Mesenchymal stem cell (in vitro differentiated cells and primary cell): ENCODE data around the gene HOXB7.

Experiments used
- DNase-seq: peaks from one replicate; pipeline ENCODE4 v3.0.0-alpha.2; 2013
- H2AFZ ChIP-seq: one replicate; pipeline ENCODE4 v1.6.1; 2013; ENCODE audit warnings: low read depth, mild to moderate bottlenecking, control low read depth, inconsistent platforms, low read length, moderate library complexity
- H2AK5ac ChIP-seq: 2 replicates; pipeline ENCODE4 v1.6.1; 2013; ENCODE audit warnings: low read length, moderate library complexity, mild to moderate bottlenecking, inconsistent platforms; ENCODE audit not compliant: severe bottlenecking
- H2BK120ac ChIP-seq: one replicate; pipeline ENCODE4 v1.6.1; 2013; ENCODE audit warnings: low read depth, mild to moderate bottlenecking, inconsistent platforms, low read length, moderate library complexity
- H2BK12ac ChIP-seq, 2 experiments: one replicate each; pipeline ENCODE4 v1.6.1; 2013; ENCODE audit warnings: inconsistent platforms in 2 of 2, low read length in 2 of 2, mild to moderate bottlenecking in 2 of 2, moderate library complexity in 2 of 2, control low read depth in 1 of 2
- H2BK15ac ChIP-seq: one replicate; pipeline ENCODE4 v1.6.1; 2013; ENCODE audit warnings: mild to moderate bottlenecking, low read depth, inconsistent platforms; ENCODE audit not compliant: poor library complexity, severe bottlenecking
- H2BK5ac ChIP-seq: 2 replicates; pipeline ENCODE4 v1.6.1; 2013; ENCODE audit warnings: low read depth, mild to moderate bottlenecking, low read length, control low read depth, inconsistent platforms; ENCODE audit not compliant: poor library complexity, severe bottlenecking
- H3K14ac ChIP-seq, 2 experiments: one replicate each; pipeline ENCODE4 v1.6.1; 2013; ENCODE audit warnings: inconsistent platforms in 2 of 2, low read length in 2 of 2, control low read depth in 1 of 2, mild to moderate bottlenecking in 1 of 2, moderate library complexity in 1 of 2
- H3K18ac ChIP-seq, 2 experiments: one replicate each; pipeline ENCODE4 v1.6.1; 2013; ENCODE audit warnings: inconsistent platforms in 2 of 2, low read length in 2 of 2, control low read depth in 1 of 2, low read depth in 1 of 2, mild to moderate bottlenecking in 1 of 2
- H3K23ac ChIP-seq, 2 experiments: one replicate each; pipeline ENCODE4 v1.6.1; 2013; ENCODE audit warnings: inconsistent platforms in 2 of 2, low read length in 2 of 2, mild to moderate bottlenecking in 2 of 2, moderate library complexity in 2 of 2, control low read depth in 1 of 2
- H3K27ac ChIP-seq: 2 replicates; pipeline ENCODE4 v1.5.1; 2013; ENCODE audit warnings: mild to moderate bottlenecking, moderate library complexity, low read length, control low read depth, inconsistent platforms; ENCODE audit not compliant: poor library complexity, severe bottlenecking
- H3K27me3 ChIP-seq, 2 experiments: 2 replicates each; pipeline versions ENCODE4 v1.6.1 to v1.7.0; 2013; ENCODE audit warnings: low read length in 2 of 2, mild to moderate bottlenecking in 2 of 2, moderate library complexity in 2 of 2, control low read depth in 1 of 2, inconsistent platforms in 1 of 2; ENCODE audit not compliant: control insufficient read depth in 1 of 2, insufficient read depth in 1 of 2
- H3K36me3 ChIP-seq, 2 experiments: 2 replicates each; pipeline versions ENCODE4 v1.6.1 to v1.7.0; 2013; ENCODE audit warnings: low read length in 2 of 2, control low read depth in 1 of 2, inconsistent platforms in 1 of 2, low read depth in 1 of 2, mild to moderate bottlenecking in 1 of 2; ENCODE audit not compliant: insufficient read depth in 2 of 2, control insufficient read depth in 1 of 2
- H3K4ac ChIP-seq, 2 experiments: one replicate each; pipeline ENCODE4 v1.6.1; 2013; ENCODE audit warnings: inconsistent platforms in 2 of 2, low read length in 2 of 2, mild to moderate bottlenecking in 2 of 2, moderate library complexity in 2 of 2, control low read depth in 1 of 2, low read depth in 1 of 2
- H3K4me1 ChIP-seq: 2 replicates; pipeline ENCODE4 v1.6.1; 2013; ENCODE audit warnings: low read depth, low read length, control low read depth; ENCODE audit not compliant: control insufficient read depth, insufficient read depth
- H3K4me2 ChIP-seq: 2 replicates; pipeline ENCODE4 v1.6.1; 2013; ENCODE audit warnings: low read length, mild to moderate bottlenecking, inconsistent platforms; ENCODE audit not compliant: poor library complexity, severe bottlenecking
- H3K4me3 ChIP-seq, 2 experiments: 2 replicates each; pipeline versions ENCODE4 v1.5.1 to v1.7.0; 2013; ENCODE audit warnings: low read length in 2 of 2, mild to moderate bottlenecking in 2 of 2, control low read depth in 1 of 2, low read depth in 1 of 2; ENCODE audit not compliant: insufficient read depth in 1 of 2
- H3K79me1 ChIP-seq: replicated peaks from 2 replicates; pipeline ENCODE4 v1.6.1; 2013; ENCODE audit warnings: mild to moderate bottlenecking, control low read depth, low read length, inconsistent platforms; ENCODE audit not compliant: poor library complexity, severe bottlenecking
- H3K9ac ChIP-seq: 2 replicates; pipeline ENCODE4 v1.7.0; 2013; ENCODE audit warnings: mild to moderate bottlenecking, low read length, moderate library complexity
- H3K9me3 ChIP-seq: 2 replicates; pipeline ENCODE4 v1.7.0; 2013; ENCODE audit warnings: mild to moderate bottlenecking, low read length; ENCODE audit not compliant: control insufficient read depth
- H4K8ac ChIP-seq: one replicate; pipeline ENCODE4 v1.6.1; 2013; ENCODE audit warnings: inconsistent platforms, mild to moderate bottlenecking, low read length, moderate library complexity
- H4K91ac ChIP-seq: one replicate; pipeline ENCODE4 v1.6.1; 2013; ENCODE audit warnings: mild to moderate bottlenecking, low read length, inconsistent platforms
- WGBS: methylation state at CpG from one replicate; pipeline ENCODE4 v1.1.7; 2013; ENCODE audit warnings: mixed read lengths; 5-methylcytosine and 5-hydroxymethylcytosine counted together

The HOXB7 gene

GRCh38 chr17:48571024-48571818 is 39.6 kb downstream of the HOXB7 start:
- peak overlapping the region; percentile 19 for H2AK5ac ChIP-seq
- peak overlapping the region; percentile 95 for H3K9ac ChIP-seq
- peak overlapping the region; percentile 25 to 94 for H3K18ac ChIP-seq
- peak overlapping the region; percentile 29 for H4K8ac ChIP-seq
- peak overlapping the region; percentile 29 to 94 for H3K4ac ChIP-seq
- H3K23ac ChIP-seq, result no peak overlapping the region
- H2AFZ ChIP-seq, result no peak overlapping the region
- no peak overlapping the region for H2BK5ac ChIP-seq
- H3K14ac ChIP-seq, result peak overlapping the region in 1 of 2 experiments; percentile 44
- peak overlapping the region in 1 of 2 experiments; percentile 76 for H3K4me3 ChIP-seq
- no peak overlapping the region for H4K91ac ChIP-seq
- peak overlapping the region; percentile 44 for H3K27ac ChIP-seq
- H3K36me3 ChIP-seq, result peaks cover 14 to 15% of the 10 kb centered on the region in 2 experiments
- no peaks in the 10 kb centered on the region for H3K9me3 ChIP-seq
- peak; percentile 79 for DNase-seq
- H2BK120ac ChIP-seq, result peak overlapping the region; percentile 19
- peak overlapping the region in 1 of 2 experiments; percentile 80 for H2BK12ac ChIP-seq
- H2BK15ac ChIP-seq, result no peak overlapping the region
- peaks cover 4% of the 10 kb centered on the region for H3K79me1 ChIP-seq
- peaks cover 0 to 4% of the 10 kb centered on the region in 2 experiments for H3K27me3 ChIP-seq
- peaks cover 34% of the 10 kb centered on the region for H3K4me1 ChIP-seq
- H3K4me2 ChIP-seq, result peak overlapping the region; percentile 51
- WGBS, result 3% methylated on average over 24 of the region's 26 CpGs

DNA sequence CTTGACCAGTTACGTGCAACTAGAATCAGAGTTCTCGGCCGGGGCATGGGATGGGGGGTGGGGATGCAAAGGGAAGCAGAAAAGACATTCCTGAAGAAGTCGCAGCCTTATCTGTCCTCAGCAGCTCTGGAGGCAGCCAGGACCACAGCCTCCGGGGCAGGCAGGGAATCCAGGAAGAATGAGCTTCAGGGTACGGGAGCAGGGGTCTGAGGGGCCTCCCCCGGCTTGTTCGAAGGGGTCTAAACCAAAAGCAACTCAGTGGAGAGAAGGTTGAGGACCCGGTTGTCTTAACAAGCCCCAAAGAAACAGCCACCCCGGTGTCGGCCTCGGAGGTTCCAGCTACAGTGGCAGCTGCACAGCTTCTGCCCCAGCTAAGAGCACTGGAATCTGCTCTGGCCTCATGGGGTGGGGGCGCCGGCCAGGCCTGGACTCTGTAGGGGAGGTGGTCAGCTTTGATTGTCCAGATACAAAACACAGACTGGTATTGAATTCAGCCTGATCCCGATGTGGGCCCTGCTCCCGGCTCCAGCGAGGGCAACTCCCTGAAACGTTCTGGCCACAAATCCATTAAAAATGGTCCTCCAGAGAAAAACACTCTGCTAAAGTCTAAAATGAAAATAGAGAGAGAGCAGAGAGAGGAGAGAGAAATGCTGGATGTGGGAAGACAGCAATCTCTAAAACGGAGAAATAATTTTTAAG is 40.3 kb downstream of the HOXB7 start:
- Histone ChIP-seq H3K36me3 (peaks cover 9 to 15% of the 10 kb centered on the region in 2 experiments), H3K27ac (peak overlapping the region; percentile 44), H3K4me1 (peaks cover 29% of the 10 kb centered on the region), H2BK15ac (peak overlapping the region; percentile 94), H3K9ac (peak overlapping the region; percentile 95), H2AK5ac (peak overlapping the region; percentile 67), H2AFZ (no peak overlapping the region), H3K14ac (peak overlapping the region in 1 of 2 experiments; percentile 94), H3K18ac (peak overlapping the region; percentile 98), H2BK5ac (no peak overlapping the region), H3K79me1 (peaks cover 4% of the 10 kb centered on the region), H2BK120ac (peak overlapping the region; percentile 90), H3K4ac (peak overlapping the region; percentile 89 to 93), H4K8ac (peak overlapping the region; percentile 96), H3K4me2 (peak overlapping the region; percentile 51), H3K23ac (peak overlapping the region; percentile 20 to 81), H4K91ac (peak overlapping the region; percentile 92), H3K9me3 (no peaks in the 10 kb centered on the region), H2BK12ac (peak overlapping the region; percentile 59 to 72), H3K4me3 (peak overlapping the region in 1 of 2 experiments; percentile 76), H3K27me3 (peaks cover 0 to 4% of the 10 kb centered on the region in 2 experiments)
- DNase-seq, result peak; percentile 79
- under 1% methylated on average over 15 of the region's 19 CpGs for WGBS

DNA sequence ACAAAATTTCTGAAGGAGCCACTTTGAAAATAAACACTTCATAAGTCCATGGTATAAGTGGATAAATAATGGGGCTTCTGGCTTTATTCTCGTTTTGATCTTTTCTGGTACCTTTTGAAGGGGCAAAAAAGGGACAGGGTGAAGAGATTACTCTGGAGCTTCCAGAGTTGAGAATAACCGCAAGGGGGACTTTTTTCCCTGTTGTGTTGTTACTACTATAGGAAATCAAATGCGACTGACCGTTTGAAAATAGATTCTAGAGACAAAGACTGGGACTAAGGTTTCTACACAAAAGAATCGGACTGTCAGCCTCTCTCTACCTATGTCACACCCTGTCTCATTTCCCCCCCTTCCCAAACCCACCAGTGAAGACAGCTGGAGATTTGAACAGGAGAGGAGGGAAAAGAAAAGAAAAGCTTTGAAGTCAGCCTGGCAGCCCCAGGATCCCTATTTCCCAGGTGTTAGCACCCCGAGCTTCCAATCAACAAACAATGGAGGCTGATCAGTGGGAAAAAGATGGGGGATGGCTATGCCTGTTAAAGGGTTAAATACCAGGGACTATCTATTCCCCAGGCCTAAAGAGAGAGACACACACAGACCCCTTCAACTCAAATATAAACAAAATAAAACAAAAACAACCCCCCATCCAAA is 41.0 kb downstream of the HOXB7 start:
- peak overlapping the region; percentile 51 for H3K4me2 ChIP-seq
- peak overlapping the region; percentile 94 for H2BK15ac ChIP-seq
- peak overlapping the region; percentile 27 for H3K27ac ChIP-seq
- H2AFZ ChIP-seq, result no peak overlapping the region
- no peak overlapping the region for H2BK12ac ChIP-seq
- H4K8ac ChIP-seq, result no peak overlapping the region
- no peak overlapping the region for H2BK5ac ChIP-seq
- peaks cover 4% of the 10 kb centered on the region for H3K79me1 ChIP-seq
- peak; percentile 76 for DNase-seq
- peak overlapping the region; percentile 35 to 37 for H3K4ac ChIP-seq
- H3K18ac ChIP-seq, result peak overlapping the region; percentile 80 to 98
- H2AK5ac ChIP-seq, result peak overlapping the region; percentile 59
- peaks cover 0 to 4% of the 10 kb centered on the region in 2 experiments for H3K27me3 ChIP-seq
- peaks cover 32% of the 10 kb centered on the region for H3K4me1 ChIP-seq
- H3K9me3 ChIP-seq, result no peaks in the 10 kb centered on the region
- peaks cover 9 to 15% of the 10 kb centered on the region in 2 experiments for H3K36me3 ChIP-seq
- peak overlapping the region; percentile 71 for H2BK120ac ChIP-seq
- H3K9ac ChIP-seq, result peak overlapping the region; percentile 95
- peak overlapping the region in 1 of 2 experiments; percentile 20 for H3K23ac ChIP-seq
- no peak overlapping the region for H3K14ac ChIP-seq
- no peak overlapping the region for H4K91ac ChIP-seq
- H3K4me3 ChIP-seq, result peak overlapping the region in 1 of 2 experiments; percentile 76
- 10% methylated on average over 2 of the region's 6 CpGs for WGBS
